Activated naive CD8-positive, alpha-beta T cell treated with anti-CD3 and anti-CD28 coated beads, Interleukin-2, amount 50 U/mL, for 24 hours (primary cell): Measurements from ENCODE around the gene TRO.

Experiments used
- ATAC-seq: fragments of 150-1000 bp; cut with Tn5 transposase; one replicate; pipeline ENCODE4 v1.10.0; 2021
- DNase-seq: peaks from one replicate; pipeline ENCODE4 v3.0.0; 2021
- H3K27ac Mint-ChIP-seq: one replicate; pipeline ENCODE4 v1.8.0; 2021; ENCODE audit warnings: mild to moderate bottlenecking, mixed read lengths
- H3K27me3 Mint-ChIP-seq: one replicate; pipeline ENCODE4 v1.8.0; 2021; ENCODE audit warnings: mixed read lengths
- H3K36me3 Mint-ChIP-seq: one replicate; pipeline ENCODE4 v1.8.0; 2021; ENCODE audit warnings: low read depth, mixed read lengths
- H3K4me1 Mint-ChIP-seq: one replicate; pipeline ENCODE4 v1.8.0; 2021; ENCODE audit warnings: mixed read lengths
- H3K4me3 Mint-ChIP-seq: one replicate; pipeline ENCODE4 v1.8.0; 2021; ENCODE audit warnings: mild to moderate bottlenecking, moderate library complexity, mixed read lengths
- H3K9me3 Mint-ChIP-seq: one replicate; pipeline ENCODE4 v1.8.0; 2021; ENCODE audit warnings: mixed read lengths

The TRO gene

DNA sequence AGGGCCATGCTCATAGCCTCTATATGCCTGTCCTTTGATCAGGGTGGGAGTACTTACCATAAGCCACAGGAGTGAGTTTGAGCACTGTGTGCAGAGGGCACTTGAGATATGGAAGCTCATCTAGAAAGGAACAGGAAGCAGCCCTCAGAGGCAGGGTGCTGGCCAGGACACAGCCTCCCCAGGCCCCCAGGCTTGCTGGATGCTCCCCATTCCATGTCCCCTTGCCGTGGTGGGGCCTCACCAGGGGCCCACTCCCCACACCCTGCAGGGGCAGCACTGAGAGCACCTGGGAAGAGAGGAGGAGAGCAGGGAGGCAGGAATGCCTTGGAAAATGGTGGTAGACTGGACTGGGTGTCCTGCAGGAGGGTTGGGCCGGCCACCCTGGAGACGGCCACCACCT lies 14.3 kb downstream of the TRO start:
- Mint-ChIP-seq H3K9me3 (no peaks in the 10 kb centered on the region), H3K27ac (no peak overlapping the region), H3K4me3 (no peak overlapping the region), H3K27me3 (no peaks in the 10 kb centered on the region), H3K4me1 (no peaks in the 10 kb centered on the region), H3K36me3 (peaks cover 2% of the 10 kb centered on the region)
- ATAC-seq: no peak
- DNase-seq: no peak

- no peaks in the 10 kb centered on the region for H3K4me1 Mint-ChIP-seq
- no peak overlapping the region for H3K4me3 Mint-ChIP-seq
- no peak for DNase-seq
- ATAC-seq: no peak
- H3K27ac Mint-ChIP-seq: no peak overlapping the region
- H3K27me3 Mint-ChIP-seq: no peaks in the 10 kb centered on the region
- H3K9me3 Mint-ChIP-seq: no peaks in the 10 kb centered on the region
- peaks cover 2% of the 10 kb centered on the region for H3K36me3 Mint-ChIP-seq
These were observed 14.7 kb downstream of the TRO start for GRCh38 chrX:54935306-54935705.

DNA sequence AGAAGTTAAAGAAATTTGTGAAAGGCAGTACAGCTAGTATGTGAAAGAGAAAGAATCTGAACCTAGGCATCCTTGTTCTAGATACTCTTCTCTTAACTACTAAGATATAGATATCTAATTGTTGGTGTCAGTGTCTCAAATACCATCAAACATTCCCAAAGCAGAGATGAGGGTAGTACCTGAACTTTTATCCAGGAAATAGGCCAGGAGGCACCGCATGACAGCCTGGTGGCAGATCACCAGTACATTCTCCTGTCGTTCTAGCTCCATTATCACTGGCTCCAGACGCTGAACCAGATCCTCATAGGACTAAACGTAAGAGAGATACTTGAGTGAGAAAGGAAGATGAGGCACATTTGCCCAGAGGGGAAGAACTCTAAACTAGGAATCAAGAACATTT lies 16.8 kb downstream of the TRO start:
- H3K9me3 Mint-ChIP-seq: no peaks in the 10 kb centered on the region

DNA sequence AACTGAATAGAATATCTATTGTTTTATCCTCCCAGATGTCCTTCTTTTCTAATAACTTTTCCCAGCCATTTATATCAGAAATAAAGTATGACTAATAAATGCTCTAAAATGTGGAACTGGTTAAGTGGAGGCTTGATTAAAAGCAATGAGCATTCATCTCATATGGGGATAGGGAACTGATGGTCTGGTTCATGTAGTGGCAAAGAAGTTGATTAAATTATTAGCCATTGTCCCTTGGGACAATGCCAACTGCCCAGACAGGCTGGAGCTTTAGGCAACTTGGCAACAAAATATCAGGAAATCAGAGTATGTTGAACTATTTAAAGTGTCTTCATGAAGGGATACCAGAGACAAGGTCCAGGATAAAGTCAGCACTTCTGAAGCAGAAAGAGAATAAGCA lies 24.2 kb downstream of the TRO start:
- Mint-ChIP-seq H3K36me3 (no peaks in the 10 kb centered on the region), H3K4me1 (no peaks in the 10 kb centered on the region), H3K27ac (no peak overlapping the region)

More for the DNA sequence above, 16.8 kb downstream of the TRO start:
- no peaks in the 10 kb centered on the region for H3K4me1 Mint-ChIP-seq
- DNase-seq: no peak
- no peak for ATAC-seq
- no peaks in the 10 kb centered on the region for H3K27me3 Mint-ChIP-seq
- no peak overlapping the region for H3K27ac Mint-ChIP-seq
- no peaks in the 10 kb centered on the region for H3K36me3 Mint-ChIP-seq
- no peak overlapping the region for H3K4me3 Mint-ChIP-seq

DNA sequence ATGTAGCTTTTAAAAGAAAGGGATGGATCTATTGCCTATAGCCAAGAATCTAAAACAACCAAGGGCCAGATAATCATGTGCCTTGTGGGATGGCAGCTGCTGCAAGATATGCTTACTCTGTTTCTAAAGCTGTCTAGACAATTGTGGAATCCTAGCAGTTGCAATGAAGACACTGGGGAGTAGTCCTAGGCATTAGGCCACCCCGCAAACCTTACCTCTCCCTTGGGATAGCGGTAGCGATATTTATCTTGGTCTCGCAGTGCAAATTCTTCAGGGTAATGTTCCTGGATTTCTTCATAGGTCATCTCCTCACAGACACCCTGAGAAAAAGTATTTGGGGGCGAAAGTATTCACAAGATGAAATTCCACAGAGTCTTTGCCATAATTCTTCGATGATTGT lies 24.6 kb downstream of the TRO start:
- no peak for ATAC-seq
- Mint-ChIP-seq H3K27ac (no peak overlapping the region), H3K4me3 (no peak overlapping the region), H3K27me3 (no peaks in the 10 kb centered on the region), H3K4me1 (no peaks in the 10 kb centered on the region), H3K9me3 (no peaks in the 10 kb centered on the region), H3K36me3 (no peaks in the 10 kb centered on the region)
- no peak for DNase-seq

More for the DNA sequence above, 24.2 kb downstream of the TRO start:
- H3K9me3 Mint-ChIP-seq: no peaks in the 10 kb centered on the region
- DNase-seq (no peak), ATAC-seq (no peak)
- H3K4me3 Mint-ChIP-seq: no peak overlapping the region
- no peaks in the 10 kb centered on the region for H3K27me3 Mint-ChIP-seq

DNA sequence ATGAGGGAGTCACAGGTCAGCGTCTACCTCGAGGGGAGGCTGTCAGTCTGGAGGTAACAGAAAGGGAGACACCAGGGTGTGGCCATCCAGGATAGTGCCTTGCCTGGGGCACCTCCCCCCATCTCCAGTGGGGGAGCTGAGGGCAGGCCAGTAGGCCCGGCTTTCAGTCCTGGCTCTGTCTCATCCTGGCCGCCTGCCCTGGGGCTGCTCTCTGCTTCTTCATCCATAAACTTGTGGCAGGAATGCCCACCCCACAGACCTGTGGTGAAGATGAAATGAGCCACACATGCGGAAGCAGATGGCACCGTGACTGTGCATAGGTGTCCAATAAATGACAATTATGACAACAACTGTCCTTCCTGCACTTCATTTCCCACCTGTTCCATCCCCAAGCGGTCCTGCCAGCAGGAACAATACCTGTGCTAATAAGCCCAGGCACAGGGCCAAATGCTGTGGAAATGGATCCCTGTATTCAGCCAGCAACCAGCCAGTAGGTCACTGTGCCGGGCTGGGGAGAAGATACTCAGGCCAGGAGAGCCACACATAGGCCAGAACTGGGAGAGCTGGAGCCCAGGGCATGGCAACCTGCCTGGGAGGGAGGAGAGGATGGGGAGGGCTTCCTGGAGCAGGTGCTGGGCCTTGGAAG lies 30.2 kb downstream of the TRO start:
- Mint-ChIP-seq H3K9me3 (no peaks in the 10 kb centered on the region), H3K36me3 (no peaks in the 10 kb centered on the region), H3K27me3 (no peaks in the 10 kb centered on the region), H3K4me1 (no peaks in the 10 kb centered on the region), H3K4me3 (no peak overlapping the region), H3K27ac (no peak overlapping the region)
- DNase-seq: no peak
- ATAC-seq: no peak

GRCh38 chrX:54961750-54962149 lies 41.1 kb downstream of the TRO start:
- Mint-ChIP-seq H3K27ac (no peak overlapping the region), H3K9me3 (no peaks in the 10 kb centered on the region), H3K4me3 (no peak overlapping the region), H3K36me3 (no peaks in the 10 kb centered on the region), H3K4me1 (peaks cover 20% of the 10 kb centered on the region), H3K27me3 (no peaks in the 10 kb centered on the region)
- DNase-seq (no peak), ATAC-seq (no peak)

GRCh38 chrX:54964766-54965497 lies 44.3 kb downstream of the TRO start:
- Mint-ChIP-seq H3K4me1 (peaks cover 22% of the 10 kb centered on the region), H3K4me3 (no peak overlapping the region), H3K27ac (peak overlapping the region; percentile 16), H3K9me3 (no peaks in the 10 kb centered on the region), H3K36me3 (no peaks in the 10 kb centered on the region), H3K27me3 (no peaks in the 10 kb centered on the region)
- no peak for ATAC-seq
- DNase-seq: no peak

GRCh38 chrX:54977387-54977786 lies 56.8 kb downstream of the TRO start:
- ATAC-seq: no peak
- H3K4me3 Mint-ChIP-seq: no peak overlapping the region

GRCh38 chrX:54978448-54978847 lies 57.8 kb downstream of the TRO start:
- Mint-ChIP-seq H3K36me3 (no peaks in the 10 kb centered on the region), H3K27ac (no peak overlapping the region), H3K9me3 (no peaks in the 10 kb centered on the region), H3K4me3 (no peak overlapping the region), H3K4me1 (no peaks in the 10 kb centered on the region), H3K27me3 (no peaks in the 10 kb centered on the region)
- DNase-seq (no peak), ATAC-seq (no peak)

More at GRCh38 chrX:54977387-54977786, 56.8 kb downstream of the TRO start:
- Mint-ChIP-seq H3K9me3 (no peaks in the 10 kb centered on the region), H3K4me1 (no peaks in the 10 kb centered on the region), H3K36me3 (no peaks in the 10 kb centered on the region), H3K27me3 (no peaks in the 10 kb centered on the region), H3K27ac (no peak overlapping the region)
- DNase-seq: no peak

DNA sequence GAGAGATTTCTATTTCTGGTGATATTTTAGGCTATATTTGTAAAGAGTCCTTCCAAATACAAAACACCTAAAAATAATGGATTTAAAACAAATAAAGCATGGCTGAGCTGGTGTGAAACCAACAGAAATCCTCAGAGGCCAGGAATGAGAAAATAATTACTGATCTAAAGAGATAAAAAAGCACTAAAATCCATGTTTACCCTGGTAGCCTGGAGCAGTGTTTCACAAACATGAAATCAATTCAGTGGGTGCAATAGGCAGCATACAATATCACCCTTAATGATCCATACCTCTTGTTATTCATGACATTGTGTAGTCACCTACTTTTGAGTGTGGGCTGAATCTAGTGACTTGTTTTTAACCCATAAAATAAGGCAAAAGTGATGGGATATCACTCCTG lies 58.8 kb downstream of the TRO start:
- H3K27ac Mint-ChIP-seq: no peak overlapping the region
- no peak for ATAC-seq

DNA sequence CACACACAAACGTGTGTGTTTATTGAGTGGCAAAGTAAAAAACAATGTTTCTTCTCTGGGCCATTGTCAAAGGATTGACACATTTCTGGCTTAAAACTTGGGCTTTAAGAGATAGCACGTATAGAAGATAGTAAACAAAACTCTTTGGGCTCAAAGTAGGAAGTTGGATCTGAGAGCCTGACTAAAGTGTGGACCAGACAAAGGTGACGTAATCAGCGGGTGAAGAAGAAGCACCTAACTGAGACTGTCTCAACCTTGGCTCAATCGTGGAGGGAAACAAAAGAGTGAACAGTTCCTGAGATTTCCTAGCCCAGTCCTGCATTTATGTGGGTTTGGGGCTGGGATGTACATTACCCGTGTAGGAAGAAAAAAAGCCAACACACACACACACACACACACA lies 59.7 kb downstream of the TRO start:
- Mint-ChIP-seq H3K27ac (no peak overlapping the region), H3K27me3 (no peaks in the 10 kb centered on the region), H3K4me3 (no peak overlapping the region), H3K36me3 (no peaks in the 10 kb centered on the region), H3K9me3 (no peaks in the 10 kb centered on the region), H3K4me1 (no peaks in the 10 kb centered on the region)
- DNase-seq: no peak
- ATAC-seq: no peak

More for the DNA sequence above, 58.8 kb downstream of the TRO start:
- DNase-seq: no peak
- Mint-ChIP-seq H3K4me1 (no peaks in the 10 kb centered on the region), H3K36me3 (no peaks in the 10 kb centered on the region), H3K9me3 (no peaks in the 10 kb centered on the region), H3K27me3 (no peaks in the 10 kb centered on the region), H3K4me3 (no peak overlapping the region)
